Fibroblast of skin of right biceps (primary cell): Measurements from ENCODE around the gene NUBP2.
"Not testable (repeated sequence)": the region's sequence is repeated elsewhere in the genome, so short reads cannot be mapped to it uniquely, and the experiment has no call there.

Experiments used
- DNase-seq: peaks from one replicate; pipeline ENCODE4 v3.0.0-alpha.2; 2013

Gene NUBP2

GRCh38 chr16:1787056-1787321 lies 4.2 kb downstream of the NUBP2 start:
- DNase-seq: no peak

GRCh38 chr16:1787322-1788094 lies 4.7 kb downstream of the NUBP2 start:
- DNase-seq: no peak

- DNase-seq: no peak
Measured at GRCh38 chr16:1788095-1788707, 5.4 kb downstream of the NUBP2 start.

GRCh38 chr16:1788708-1789100 lies 5.9 kb downstream of the NUBP2 start:
- no peak for DNase-seq

GRCh38 chr16:1789643-1790045 lies 6.9 kb downstream of the NUBP2 start:
- DNase-seq: no peak

- no peak for DNase-seq
Measured at GRCh38 chr16:1790261-1790610, 7.5 kb downstream of the NUBP2 start.

GRCh38 chr16:1790611-1791255 lies 8.0 kb downstream of the NUBP2 start:
- DNase-seq: no peak

- DNase-seq: no peak
Measured at GRCh38 chr16:1791256-1791942, 8.6 kb downstream of the NUBP2 start.

GRCh38 chr16:1791943-1792812 lies 9.4 kb downstream of the NUBP2 start:
- no peak for DNase-seq

- DNase-seq: no peak
Measured at GRCh38 chr16:1792836-1793577, 10.2 kb downstream of the NUBP2 start.

- no peak for DNase-seq
Measured at GRCh38 chr16:1793578-1794220, 10.9 kb downstream of the NUBP2 start, which contains the start of gene IGFALS. TSS of gene IGFALS (minus strand) at chr16:1793705. CDS start at chr16:1793652, 53 bp downstream.

- DNase-seq: no peak
Measured at GRCh38 chr16:1794221-1794871, 11.6 kb downstream of the NUBP2 start.

GRCh38 chr16:1794908-1795666 lies 12.3 kb downstream of the NUBP2 start:
- no peak for DNase-seq

- DNase-seq: not testable (repeated sequence)
Measured at GRCh38 chr16:1799263-1799662, 16.5 kb downstream of the NUBP2 start.

GRCh38 chr16:1800701-1801100 lies 17.9 kb downstream of the NUBP2 start:
- no peak for DNase-seq

GRCh38 chr16:1807626-1808025 lies 24.9 kb downstream of the NUBP2 start:
- no peak for DNase-seq

- no peak for DNase-seq
Measured at GRCh38 chr16:1808691-1809090, 25.9 kb downstream of the NUBP2 start.

GRCh38 chr16:1809281-1809801 lies 26.6 kb downstream of the NUBP2 start:
- DNase-seq: no peak

- DNase-seq: no peak
Measured at GRCh38 chr16:1810106-1810505, 27.3 kb downstream of the NUBP2 start.

GRCh38 chr16:1810536-1810935 lies 27.8 kb downstream of the NUBP2 start:
- no peak for DNase-seq
